RWPE1 (cell line): ENCODE measurements around the gene AKT2.

Experiments
- CTCF ChIA-PET: fragments of 350-600 bp; sonication (Branson Sonifier 250); formaldehyde crosslinking; extraction: SDS; loops from one replicate; lab custom pipeline; 2021; lab: Yijun Ruan, JAX
- POLR2A ChIA-PET: fragments of 400-600 bp; formaldehyde crosslinking; extraction: SDS; loops from one replicate; lab custom pipeline; 2020; ENCODE audit warnings: antibody characterized with exemption; ENCODE audit not compliant: low non-redundant PET; lab: Yijun Ruan, JAX
- DNase-seq: peaks from one replicate; pipeline ENCODE4 v3.0.0; 2012; ENCODE audit warnings: low spot score
- H3K27ac ChIP-seq: fragments of 450-650 bp; 2 replicates; pipeline ENCODE4 v1.5.1; 2017
- TF ChIP-seq, protein P1 (sequence below): fragments of 450-650 bp; conservative IDR thresholded peaks from 2 replicates; pipeline ENCODE4 v1.5.1; 2017; ENCODE audit warnings: low read depth, mild to moderate bottlenecking

AKT2 gene

DNA sequence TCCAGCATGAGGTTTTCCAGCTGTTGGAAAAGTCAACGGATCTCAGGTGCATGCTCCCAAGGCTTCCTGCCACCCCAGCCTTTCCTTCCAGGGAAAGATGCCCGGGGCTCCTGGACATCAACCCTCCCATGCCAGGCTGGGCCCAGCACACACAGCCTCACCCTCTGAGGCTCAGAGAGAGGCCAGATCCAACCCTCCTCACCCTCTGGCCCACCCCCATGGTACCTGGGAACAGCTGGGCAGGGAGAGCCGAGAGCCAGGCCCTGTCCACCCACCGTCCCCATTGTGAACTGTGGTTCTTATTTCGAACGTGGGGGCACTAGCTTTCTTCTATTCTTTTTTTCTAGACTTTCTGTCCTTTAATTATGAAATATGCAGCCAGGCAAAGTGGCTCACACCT is 48.8 kb downstream of the AKT2 start:
- ChIA-PET CTCF (interaction anchor here (0.6 to 1.0 kb wide), 2 partner anchors 9 to 33 kb away, joined by 3 read pairs; no protein-coding TSS in a partner anchor), POLR2A (no interaction called here)
- H3K27ac ChIP-seq: no peak overlapping the region
- TF ChIP-seq, protein P1, sequence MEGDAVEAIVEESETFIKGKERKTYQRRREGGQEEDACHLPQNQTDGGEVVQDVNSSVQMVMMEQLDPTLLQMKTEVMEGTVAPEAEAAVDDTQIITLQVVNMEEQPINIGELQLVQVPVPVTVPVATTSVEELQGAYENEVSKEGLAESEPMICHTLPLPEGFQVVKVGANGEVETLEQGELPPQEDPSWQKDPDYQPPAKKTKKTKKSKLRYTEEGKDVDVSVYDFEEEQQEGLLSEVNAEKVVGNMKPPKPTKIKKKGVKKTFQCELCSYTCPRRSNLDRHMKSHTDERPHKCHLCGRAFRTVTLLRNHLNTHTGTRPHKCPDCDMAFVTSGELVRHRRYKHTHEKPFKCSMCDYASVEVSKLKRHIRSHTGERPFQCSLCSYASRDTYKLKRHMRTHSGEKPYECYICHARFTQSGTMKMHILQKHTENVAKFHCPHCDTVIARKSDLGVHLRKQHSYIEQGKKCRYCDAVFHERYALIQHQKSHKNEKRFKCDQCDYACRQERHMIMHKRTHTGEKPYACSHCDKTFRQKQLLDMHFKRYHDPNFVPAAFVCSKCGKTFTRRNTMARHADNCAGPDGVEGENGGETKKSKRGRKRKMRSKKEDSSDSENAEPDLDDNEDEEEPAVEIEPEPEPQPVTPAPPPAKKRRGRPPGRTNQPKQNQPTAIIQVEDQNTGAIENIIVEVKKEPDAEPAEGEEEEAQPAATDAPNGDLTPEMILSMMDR: no peak
- DNase-seq: no peak

DNA sequence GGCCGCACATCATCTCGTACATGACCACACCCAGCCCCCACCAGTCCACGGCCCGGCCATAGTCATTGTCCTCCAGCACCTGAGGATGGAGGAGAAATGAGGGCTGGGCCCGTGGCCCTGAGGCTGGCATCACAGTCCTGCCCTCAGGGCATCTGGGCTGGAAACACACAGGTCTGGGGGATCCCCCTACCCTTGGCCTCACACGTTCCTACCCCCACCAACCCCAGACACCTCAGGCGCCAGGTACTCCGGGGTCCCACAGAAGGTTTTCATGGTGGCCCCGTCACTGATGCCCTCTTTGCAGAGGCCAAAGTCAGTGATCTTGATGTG is 49.2 kb downstream of the AKT2 start:
- ChIA-PET POLR2A (no interaction called here), CTCF (interaction anchor here (0.6 to 1.0 kb wide), 3 partner anchors 9 to 81 kb away, joined by 3 to 6 read pairs (median 3); no protein-coding TSS in a partner anchor)
- H3K27ac ChIP-seq: no peak overlapping the region
- no peak for DNase-seq
- TF ChIP-seq, protein P1: no peak

DNA sequence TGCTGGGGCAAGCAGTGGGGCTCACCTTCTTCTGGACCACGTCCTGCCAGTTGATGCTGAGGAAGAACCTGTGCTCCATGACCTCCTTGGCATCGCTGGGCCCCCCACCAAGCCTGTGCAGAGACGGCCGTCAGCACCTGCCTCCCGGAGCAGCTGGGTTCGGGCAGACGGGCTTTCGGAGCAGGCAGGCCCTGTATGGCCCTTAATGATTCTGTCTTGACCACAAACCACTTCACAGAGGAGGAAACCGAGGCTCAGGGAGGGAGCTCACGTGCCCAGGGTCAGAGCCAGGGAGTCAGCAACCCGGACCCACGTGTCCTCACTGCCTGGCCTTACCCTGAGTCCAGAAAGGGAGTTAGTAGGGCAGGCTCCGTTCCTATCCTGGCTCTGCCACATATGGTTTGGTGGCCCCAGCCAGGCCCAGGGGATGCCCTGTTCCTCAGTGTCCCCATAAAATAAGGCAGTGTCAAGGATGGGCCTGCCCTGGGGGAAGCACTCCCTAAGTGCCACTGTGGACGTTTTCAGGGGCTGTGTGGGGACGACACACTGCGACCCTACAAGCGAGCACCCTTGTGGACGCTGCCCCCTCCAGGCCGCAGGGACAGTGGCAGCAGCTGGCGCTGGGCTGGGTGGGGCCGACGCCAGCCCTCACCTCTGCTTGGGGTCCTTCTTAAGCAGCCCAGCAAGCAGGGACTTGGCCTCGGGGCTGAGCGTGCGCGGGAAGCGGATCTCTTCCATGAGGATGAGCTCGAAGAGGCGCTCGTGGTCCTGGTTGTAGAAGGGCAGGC is 49.7 kb downstream of the AKT2 start:
- CTCF ChIA-PET: interaction anchor here (0.5 to 1.0 kb wide), 5 partner anchors 8 to 208 kb away, joined by 3 to 6 read pairs (median 3); no protein-coding TSS in a partner anchor
- POLR2A ChIA-PET: no interaction called here
- DNase-seq: no peak
- TF ChIP-seq, protein P1: no peak
- H3K27ac ChIP-seq: no peak overlapping the region

DNA sequence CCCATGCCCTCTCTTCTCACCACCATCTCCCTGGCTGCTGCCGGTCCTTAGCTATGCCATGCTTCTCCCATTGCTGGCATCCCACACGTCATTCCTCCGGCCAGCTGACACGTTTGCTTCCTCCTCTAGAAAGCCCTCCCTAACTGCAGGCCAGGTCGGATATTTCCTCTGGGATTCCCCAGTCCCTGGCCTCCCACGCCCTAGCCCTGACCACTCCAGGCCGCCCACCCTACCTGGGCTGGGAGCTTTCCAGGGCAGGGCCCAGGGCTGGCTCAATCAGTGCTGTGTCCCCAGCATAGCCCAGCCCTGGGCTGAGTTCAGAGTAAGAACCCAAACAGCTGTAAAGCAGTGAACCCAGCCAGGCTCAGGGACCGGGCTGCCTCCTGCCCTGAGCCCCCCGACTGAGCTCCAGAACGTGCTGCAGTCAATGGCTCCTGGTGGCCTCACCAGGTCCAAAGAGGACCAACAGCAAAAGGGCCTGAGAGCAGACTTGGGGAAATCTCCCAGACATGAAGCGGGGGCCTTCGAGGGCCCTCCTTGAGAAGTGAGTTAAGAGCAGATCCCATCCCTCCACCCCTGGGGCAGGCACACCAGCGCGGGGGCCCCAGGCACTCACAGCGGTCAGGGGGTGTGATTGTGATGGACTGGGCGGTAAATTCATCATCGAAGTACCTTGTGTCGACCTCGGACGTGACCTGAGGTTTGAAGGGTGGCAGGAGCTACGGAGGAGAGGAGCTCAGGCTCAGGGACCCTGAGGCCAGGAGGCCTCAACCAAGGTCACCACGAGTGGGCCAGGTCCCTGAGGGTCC is 50.5 kb downstream of the AKT2 start:
- ChIA-PET POLR2A (no interaction called here), CTCF (interaction anchor here (0.5 to 0.7 kb wide), 2 partner anchors 11 to 209 kb away, joined by 3 read pairs; no protein-coding TSS in a partner anchor)
- DNase-seq: no peak
- no peak overlapping the region; the same call in 1 of the 2 replicates for H3K27ac ChIP-seq
- TF ChIP-seq, protein P1: no peak

DNA sequence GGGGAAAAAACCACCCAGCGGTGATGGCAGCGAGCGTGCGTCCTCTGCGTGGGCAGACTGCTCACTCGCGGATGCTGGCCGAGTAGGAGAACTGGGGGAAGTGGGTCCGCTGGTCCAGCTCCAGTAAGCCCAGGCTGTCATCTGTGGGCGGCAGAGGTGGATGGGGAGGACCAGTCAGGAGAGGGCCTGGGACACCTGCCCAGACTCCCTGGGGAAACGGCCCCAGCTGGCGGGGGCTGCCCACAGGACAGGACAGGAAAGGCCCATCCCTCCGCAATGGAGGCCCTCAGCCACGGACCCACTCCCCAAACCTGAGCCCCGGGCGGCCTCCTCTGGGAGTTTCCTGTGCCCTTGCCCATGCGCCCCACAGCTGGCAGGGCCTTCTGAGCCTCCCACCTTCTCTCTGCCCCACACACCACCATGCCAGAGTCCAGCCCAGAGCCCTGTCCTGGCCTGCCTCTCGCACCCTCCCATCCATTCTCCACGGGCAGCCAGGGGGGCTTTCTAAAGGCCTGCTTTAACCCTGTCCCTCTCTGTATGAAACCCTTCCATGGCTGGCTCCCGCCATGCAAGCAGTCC is 51.2 kb downstream of the AKT2 start:
- no peak overlapping the region; the same call in 1 of the 2 replicates for H3K27ac ChIP-seq
- TF ChIP-seq, protein P1: no peak
- DNase-seq: no peak
- CTCF ChIA-PET: no interaction called here
- POLR2A ChIA-PET: no interaction called here
